Lung (tissue), 16 donors: ENCODE measurements around the gene FNDC7. TPM values are rescaled to one million over a fixed set of nuclear protein-coding genes. Genes with fewer than 3 reads are reported as not detected.

ENCODE experiments used
- ATAC-seq: fragments of 200-7000 bp; cut with Tn5 transposase; one replicate; pipeline ENCODE4 v1.9.1; 2020; ENCODE audit warnings: moderate number of reproducible peaks; ENCODE audit not compliant: insufficient read depth, low FRiP score
- DNase-seq, 3 donors: peaks; one replicate each; pipeline ENCODE4 v3.0.0-alpha.2; 2013 to 2017
- H3K27ac ChIP-seq, 2 donors: one replicate each; pipeline ENCODE4 v1.5.1; 2013; ENCODE audit warnings: mild to moderate bottlenecking in 2 of 2, moderate library complexity in 2 of 2, control low read depth in 1 of 2, inconsistent platforms in 1 of 2, low read depth in 1 of 2, low read length in 1 of 2
- H3K27me3 ChIP-seq, 3 donors: one replicate each; pipeline ENCODE4 v1.5.1; 2013; ENCODE audit warnings: low read length in 2 of 3; ENCODE audit not compliant: control insufficient read depth in 3 of 3, insufficient read depth in 3 of 3
- H3K36me3 ChIP-seq, 4 donors: one replicate each; pipeline ENCODE4 v1.5.1; 2013; ENCODE audit warnings: low read length in 4 of 4, mild to moderate bottlenecking in 1 of 4, moderate library complexity in 1 of 4; ENCODE audit not compliant: control insufficient read depth in 4 of 4, insufficient read depth in 4 of 4
- H3K4me1 ChIP-seq, 5 donors: one replicate each; pipeline ENCODE4 v1.5.1; 2013; ENCODE audit warnings: low read length in 5 of 5, mild to moderate bottlenecking in 2 of 5, moderate library complexity in 1 of 5; ENCODE audit not compliant: control insufficient read depth in 5 of 5, insufficient read depth in 5 of 5
- H3K4me3 ChIP-seq: one replicate; pipeline ENCODE4 v1.5.1; 2013; ENCODE audit warnings: mild to moderate bottlenecking, control low read depth, moderate library complexity
- H3K9ac ChIP-seq, 2 donors: one replicate each; pipeline ENCODE4 v1.5.1; 2013; ENCODE audit warnings: low read length in 2 of 2, control low read depth in 1 of 2; ENCODE audit not compliant: insufficient read depth in 1 of 2
- H3K9me3 ChIP-seq, 4 donors: one replicate each; pipeline ENCODE4 v1.5.1; 2013; ENCODE audit warnings: low read length in 3 of 4, mild to moderate bottlenecking in 1 of 4, moderate library complexity in 1 of 4; ENCODE audit not compliant: control insufficient read depth in 4 of 4, insufficient read depth in 3 of 4
- WGBS, 2 donors: extraction: QIAGEN DNeasy Blood & Tissue Kit; methylation state at CpG; one replicate each; pipeline ENCODE4 v1.1.7; 2013; 5-methylcytosine and 5-hydroxymethylcytosine counted together
- long read RNA-seq, 5 donors: transcript quantifications; one replicate each; lab custom pipeline, GENCODE V29; 2026
- polyA plus RNA-seq, 2 donors: library from polyadenylated mRNA; stranded (reverse); fragments of 200-250 nt; gene quantifications; one replicate each; pipeline ENCODE4 v1.2.1, GENCODE V29; 2013
- total RNA-seq, 2 donors: library from RNA; depleted of rRNA in 1 of 2; stranded (reverse); fragments of >200 nt in 1 of 2; gene quantifications; one replicate each; pipeline ENCODE4 v1.2.1, GENCODE V29; 2014 to 2021
- TF ChIP-seq, protein P1 (sequence below): IDR thresholded peaks from 2 replicates; pipeline ENCODE4 v1.5.1; 2012; ENCODE audit warnings: mild to moderate bottlenecking; ENCODE audit errors: control extremely low read depth, extremely low read depth
- donor health status: control.
- donor health status: control.
- donor health status: Bipolar disorder and iron deficiency.
- donor health status: healthy.
- donor health status: DM: yes; HTN: yes; CAD: no.

FNDC7 gene, protein sequence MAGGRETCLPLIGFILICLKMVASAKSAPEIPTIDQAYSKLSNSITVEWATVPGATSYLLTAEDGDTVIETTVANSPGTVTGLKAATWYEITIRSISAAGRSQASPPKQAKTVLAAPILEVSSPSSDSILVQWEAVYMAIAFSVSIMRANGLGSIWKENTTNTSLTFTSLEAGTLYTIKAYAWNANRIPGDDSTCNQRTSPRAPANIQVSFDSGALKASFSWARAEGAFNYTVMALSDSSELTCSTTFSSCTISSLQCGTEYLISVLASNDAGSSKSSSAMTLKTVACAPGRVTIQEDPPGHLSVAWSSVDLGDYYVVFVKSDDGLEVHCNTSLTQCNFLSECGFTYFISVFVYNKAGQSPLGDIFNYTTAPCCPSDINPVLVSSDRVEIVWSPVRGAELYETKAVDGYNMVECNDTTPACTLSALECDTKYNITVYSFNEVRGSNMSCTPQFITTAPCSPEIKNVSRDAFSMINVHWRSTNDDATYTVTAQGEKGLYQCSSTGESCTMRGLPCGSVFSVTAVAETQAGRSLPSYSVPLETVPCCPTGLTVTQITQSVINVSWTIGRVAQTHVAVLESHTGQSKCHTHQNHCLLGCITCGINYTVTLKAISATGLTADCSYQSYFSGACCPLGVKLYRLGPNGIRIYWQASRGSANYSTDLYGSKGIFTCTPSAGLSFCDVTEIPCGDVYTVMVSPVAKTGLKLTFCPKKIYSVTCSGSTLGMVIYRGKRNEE
- total RNA-seq (under 1 TPM; 0.06 TPM), polyA plus RNA-seq (under 1 TPM in 1 of 2 donors, not detected in 1; 0.01 TPM)
- long read RNA-seq, donor 1: 0 reads
- long read RNA-seq, donor 2: 0 reads
- long read RNA-seq, donor 3: 0 reads
- long read RNA-seq, donor 4: 0 reads
- long read RNA-seq, donor 5: 0 reads

DNA sequence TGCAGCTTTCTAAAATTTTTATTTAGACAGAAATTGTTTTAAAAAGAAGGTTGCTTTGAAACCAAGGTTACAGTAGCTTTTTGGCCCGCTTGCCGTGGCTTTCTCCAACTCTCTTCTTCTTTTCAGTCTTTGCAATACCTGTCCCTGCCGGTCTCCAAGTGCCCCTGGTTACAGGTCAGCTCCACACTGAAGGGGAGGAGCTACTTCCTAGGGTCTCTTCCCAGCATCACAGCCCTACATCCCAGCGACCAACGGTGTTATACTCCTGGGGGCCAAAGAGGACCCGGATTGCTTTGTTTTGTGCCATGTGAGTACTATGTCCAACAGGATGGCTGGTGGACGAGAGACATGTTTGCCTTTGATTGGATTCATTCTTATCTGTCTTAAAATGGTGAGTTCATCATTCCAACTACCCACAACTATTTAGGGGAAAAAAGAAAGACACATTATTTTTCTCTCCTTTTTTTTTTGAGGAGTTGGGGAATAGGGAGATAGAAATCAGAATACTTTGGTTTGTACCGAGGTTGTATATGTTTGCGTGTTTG is at the start of gene FNDC7:
Gene FNDC7, plus strand, starts transcription at position 303 of the 545 bp plus-strand sequence. Its CDS starts 26 bp downstream, at position 329.
- WGBS, 2 donors: 54 to 62% methylated on average over 9 of the region's 9 CpGs
- no peak within 1 kb of the TSS for H3K9ac ChIP-seq
- ATAC-seq: no peak
- H3K4me3 ChIP-seq: no peak within 1 kb of the TSS
- H3K9me3 ChIP-seq: no peaks in the 10 kb centered on the region
- H3K36me3 ChIP-seq: no peaks in the 10 kb centered on the region
- peaks cover 0 to 2% (median 0%) of the 10 kb centered on the region in 5 donors for H3K4me1 ChIP-seq
- no peak for DNase-seq
- TF ChIP-seq, protein P1, sequence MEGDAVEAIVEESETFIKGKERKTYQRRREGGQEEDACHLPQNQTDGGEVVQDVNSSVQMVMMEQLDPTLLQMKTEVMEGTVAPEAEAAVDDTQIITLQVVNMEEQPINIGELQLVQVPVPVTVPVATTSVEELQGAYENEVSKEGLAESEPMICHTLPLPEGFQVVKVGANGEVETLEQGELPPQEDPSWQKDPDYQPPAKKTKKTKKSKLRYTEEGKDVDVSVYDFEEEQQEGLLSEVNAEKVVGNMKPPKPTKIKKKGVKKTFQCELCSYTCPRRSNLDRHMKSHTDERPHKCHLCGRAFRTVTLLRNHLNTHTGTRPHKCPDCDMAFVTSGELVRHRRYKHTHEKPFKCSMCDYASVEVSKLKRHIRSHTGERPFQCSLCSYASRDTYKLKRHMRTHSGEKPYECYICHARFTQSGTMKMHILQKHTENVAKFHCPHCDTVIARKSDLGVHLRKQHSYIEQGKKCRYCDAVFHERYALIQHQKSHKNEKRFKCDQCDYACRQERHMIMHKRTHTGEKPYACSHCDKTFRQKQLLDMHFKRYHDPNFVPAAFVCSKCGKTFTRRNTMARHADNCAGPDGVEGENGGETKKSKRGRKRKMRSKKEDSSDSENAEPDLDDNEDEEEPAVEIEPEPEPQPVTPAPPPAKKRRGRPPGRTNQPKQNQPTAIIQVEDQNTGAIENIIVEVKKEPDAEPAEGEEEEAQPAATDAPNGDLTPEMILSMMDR: no peak
- H3K27ac ChIP-seq: no peak within 1 kb of the TSS
- H3K27me3 ChIP-seq: no peaks in the 10 kb centered on the region

DNA sequence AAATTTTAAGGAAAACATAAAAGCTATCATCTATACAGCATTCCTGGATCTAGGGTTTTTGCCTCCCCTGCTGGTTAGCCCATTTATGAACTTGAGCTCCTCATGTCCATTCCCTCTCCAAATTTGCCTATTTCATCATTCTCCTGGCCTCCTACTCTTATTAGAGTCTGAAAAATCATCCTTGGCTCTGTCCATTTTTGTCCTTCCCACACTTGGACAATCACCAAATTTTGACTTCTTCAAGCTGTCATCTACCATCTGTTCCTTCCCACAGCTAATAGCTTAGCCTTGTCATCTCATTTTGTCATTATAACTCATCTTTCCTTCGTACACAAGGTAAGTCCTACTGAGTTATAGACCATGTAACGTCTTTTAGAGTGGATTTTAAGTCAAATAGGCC is 49.6 kb upstream of the FNDC7 start:
- H3K27me3 ChIP-seq: no peaks in the 10 kb centered on the region
- no peak for ATAC-seq
- peak in 2 of 3 donors; percentile 60 to 77 for DNase-seq
- H3K4me1 ChIP-seq: peaks cover 0 to 10% (median 0%) of the 10 kb centered on the region in 5 donors
- H3K27ac ChIP-seq: no peak overlapping the region
- WGBS, 2 donors: 89 to 91% methylated on average over 2 of the region's 2 CpGs
- peaks cover 0 to 1% (median 0%) of the 10 kb centered on the region in 4 donors for H3K36me3 ChIP-seq
- TF ChIP-seq, protein P1: no peak
- H3K9ac ChIP-seq: no peak overlapping the region
- H3K9me3 ChIP-seq: no peaks in the 10 kb centered on the region
- no peak overlapping the region for H3K4me3 ChIP-seq

DNA sequence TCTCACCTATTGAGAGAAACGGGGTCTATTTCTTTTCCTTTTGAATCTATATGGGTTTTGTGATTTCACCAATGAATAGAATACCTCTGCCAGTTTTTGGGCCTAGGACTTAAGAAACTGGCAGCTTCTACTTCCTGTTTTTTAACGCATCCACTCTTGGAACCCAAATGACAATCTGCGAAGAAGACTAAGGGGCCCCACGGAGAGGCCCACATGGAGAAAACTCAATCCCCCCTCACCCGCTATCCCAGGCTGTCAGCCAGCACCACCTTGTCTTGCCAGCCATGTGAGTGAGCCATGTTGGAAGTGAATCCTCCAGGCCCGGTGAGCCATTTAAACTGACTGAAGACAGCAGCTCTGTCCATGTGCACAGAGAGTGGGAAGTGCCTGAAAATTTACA is 48.2 kb upstream of the FNDC7 start:
- no peak overlapping the region for H3K4me3 ChIP-seq
- no peak overlapping the region for H3K9ac ChIP-seq
- TF ChIP-seq, protein P1: no peak
- no peak overlapping the region for H3K27ac ChIP-seq
- DNase-seq: peak in 1 of 3 donors; percentile 25
- H3K4me1 ChIP-seq: peaks cover 0 to 10% (median 0%) of the 10 kb centered on the region in 5 donors
- H3K9me3 ChIP-seq: no peaks in the 10 kb centered on the region
- 53 to 74% methylated on average over 6 of the region's 6 CpGs for whole genome bisulfite sequencing, 2 donors
- no peak for ATAC-seq
- peaks cover 0 to 1% (median 0%) of the 10 kb centered on the region in 4 donors for H3K36me3 ChIP-seq
- no peaks in the 10 kb centered on the region for H3K27me3 ChIP-seq
